ENCODE results near the gene HSD17B8. TPM values are rescaled to one million over a fixed set of nuclear protein-coding genes. Genes with fewer than 3 reads are reported as not detected.

HSD17B8 gene
- total RNA-seq, 1 experiment from 2014 or later = 5.6 TPM

DNA sequence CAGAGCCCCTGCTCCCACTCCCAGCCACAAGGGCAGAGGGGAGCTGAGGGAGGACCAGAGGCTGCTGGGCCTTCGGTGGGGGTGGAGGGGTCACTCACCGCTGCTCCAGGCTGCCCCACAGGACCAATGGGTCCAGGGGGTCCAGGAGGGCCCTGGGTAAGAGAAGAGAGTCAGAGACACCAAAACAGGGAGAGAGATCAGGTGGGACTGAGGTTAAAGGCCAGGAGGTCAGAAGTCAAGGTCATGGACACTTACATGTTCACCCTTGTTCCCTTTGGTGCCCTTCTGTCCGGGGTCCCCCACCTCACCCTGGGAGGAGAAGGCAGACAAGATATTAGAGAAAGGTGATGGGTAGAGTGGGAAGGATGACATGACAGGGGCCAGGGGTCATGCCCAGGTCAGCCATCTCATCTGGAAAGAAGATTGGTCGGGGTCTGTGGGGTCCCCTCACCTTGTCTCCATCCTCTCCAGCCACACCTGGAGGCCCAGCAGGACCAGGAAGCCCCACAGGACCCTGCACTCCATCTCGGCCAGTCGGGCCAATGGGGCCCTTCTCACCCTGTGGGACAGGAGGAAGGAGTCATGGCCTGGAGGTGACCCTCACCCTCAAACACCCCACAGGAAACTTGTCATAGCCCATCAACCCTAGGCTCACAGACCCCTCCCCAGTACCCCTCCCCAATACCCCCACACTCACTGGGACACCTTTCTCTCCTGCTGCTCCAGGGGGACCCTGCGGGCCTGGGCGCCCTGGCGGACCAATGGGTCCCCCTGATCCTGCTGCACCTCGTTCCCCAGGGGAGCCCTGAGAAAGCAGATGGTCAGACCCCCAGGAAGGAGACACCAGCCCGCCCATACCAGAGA, 33.2 kb upstream of the HSD17B8 start:
- DNase-seq (ENCODE audit: low read depth) = no peak

DNA sequence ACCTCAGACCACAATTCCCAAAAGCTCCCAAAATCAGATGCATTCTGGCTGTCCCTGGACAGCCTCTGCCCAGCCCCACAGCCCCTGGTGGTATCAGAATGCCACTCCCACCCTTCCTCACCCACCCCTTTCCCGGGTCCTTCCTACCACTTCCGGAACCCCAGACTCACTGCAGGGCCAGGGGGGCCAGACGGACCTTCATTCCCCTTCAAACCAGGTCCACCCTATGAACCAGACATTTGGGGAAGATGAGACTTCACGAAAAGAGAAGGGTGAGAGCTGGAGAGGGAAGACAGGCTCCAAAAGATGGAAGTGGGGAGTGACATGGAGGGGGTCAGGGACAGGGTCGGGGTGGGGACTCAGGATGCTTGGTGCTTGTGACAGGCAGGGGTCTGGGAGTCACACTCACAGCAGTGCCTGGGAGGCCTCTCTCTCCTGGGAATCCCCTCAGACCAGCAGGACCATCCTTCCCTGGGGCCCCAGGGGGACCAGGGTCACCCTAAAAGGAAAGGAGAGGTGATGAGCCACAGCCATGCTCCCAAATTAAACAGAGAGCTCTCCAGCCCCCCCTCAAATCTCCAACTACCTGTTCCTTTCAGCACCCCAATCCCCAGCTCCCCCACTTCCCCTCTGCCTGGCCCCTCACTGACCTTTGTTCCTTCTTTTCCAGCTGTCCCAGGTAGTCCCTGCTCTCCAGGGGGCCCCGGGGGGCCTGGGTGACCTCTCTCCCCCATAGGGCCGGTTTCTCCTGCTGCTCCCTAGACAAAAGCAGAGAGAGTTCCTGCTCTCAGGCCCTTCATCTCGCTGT, 32.4 kb upstream of the HSD17B8 start:
- no peak for DNase-seq (ENCODE audit: low read depth)

DNA sequence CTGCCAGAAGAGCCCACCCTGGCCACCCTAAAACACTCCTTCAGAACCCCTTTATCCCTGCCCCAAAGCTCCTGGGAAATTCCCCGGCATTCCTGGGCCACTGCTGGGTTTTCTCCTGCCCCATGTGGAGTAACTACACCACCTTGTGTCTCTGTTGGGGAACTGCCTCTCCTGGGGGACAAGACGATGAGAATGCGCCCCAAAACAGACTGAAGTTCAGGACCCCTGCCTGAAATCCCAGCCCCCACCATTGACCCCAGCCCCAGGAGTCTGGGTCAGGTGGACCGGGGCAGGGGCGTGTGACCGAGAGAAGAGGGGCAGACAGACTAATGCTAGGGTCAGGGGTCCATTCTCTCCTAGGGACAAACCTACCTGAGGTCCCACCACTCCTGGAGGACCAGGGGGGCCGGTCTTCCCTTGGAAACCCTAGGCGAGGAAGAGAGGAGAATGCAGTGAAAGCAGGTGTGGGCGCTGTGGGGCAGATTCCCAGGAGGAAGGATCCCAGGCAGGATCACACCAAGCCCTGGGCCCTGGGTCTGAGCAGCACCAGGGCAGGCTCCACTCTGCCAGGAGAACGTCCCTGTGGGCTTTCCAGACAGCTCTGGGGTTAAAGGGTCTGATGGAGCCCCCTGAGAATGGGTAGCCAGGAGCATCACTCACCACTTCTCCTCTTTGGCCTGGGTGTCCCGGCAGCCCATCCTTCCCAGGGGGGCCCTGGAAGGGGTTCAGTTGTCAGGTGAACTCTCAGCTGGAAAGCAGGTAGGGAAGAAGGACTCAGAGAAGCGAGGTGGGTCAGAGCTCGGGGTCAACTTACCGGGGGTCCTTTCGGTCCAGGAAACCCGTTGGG, 31.5 kb upstream of the HSD17B8 start:
- DNase-seq (ENCODE audit: low read depth) = no peak

DNA sequence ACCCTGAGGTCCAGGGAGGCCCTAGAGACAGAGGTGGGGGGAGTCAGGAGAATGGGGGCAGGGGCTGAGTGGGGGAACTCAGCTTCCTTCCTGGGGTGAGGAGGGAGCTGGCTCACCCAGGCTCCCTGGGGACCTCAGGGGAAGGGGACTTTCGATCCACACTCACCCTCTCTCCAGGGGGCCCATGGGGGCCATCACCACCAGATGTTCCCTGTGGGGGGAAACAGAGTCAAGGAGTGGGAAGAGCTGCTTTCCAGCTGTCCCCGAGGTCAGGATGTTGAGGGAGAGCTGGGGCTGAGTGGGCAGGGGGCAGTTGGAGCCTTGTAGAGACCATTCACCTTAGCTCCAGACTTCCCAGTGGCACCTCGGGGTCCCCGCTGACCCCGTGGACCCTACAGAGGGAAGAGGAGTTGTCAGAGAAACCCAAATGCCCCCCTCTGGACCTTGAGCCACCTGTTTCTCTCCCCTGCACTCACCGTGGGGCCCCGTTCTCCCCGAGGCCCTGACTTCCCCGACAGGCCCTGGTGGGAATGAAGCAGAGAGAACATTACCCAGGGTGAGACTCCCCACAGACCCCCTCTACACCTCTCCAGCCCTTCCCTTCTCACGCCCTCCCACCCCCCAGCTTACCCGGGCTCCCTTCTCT, 30.8 kb upstream of the HSD17B8 start:
- no peak for DNase-seq (ENCODE audit: low read depth)

DNA sequence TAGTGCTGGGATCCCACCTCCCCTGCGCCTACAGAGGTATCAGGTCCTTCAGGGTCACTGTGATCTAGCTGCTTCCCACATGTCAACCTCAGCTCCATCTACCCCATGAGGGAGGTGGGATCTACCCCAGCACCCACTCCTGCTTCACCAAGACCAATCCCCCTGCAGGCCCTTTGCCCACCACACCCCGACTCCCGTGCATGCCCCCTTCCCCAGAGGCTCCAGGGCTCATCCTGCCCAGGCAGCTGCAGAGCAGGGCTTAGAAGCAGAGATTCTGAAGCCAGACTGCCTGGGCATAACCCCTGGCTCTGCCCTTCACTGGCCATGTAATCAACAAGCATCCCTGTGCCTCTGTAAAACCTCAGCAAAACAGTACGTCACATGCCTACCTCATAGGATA, 29.7 kb upstream of the HSD17B8 start:
- DNase-seq (ENCODE audit: low read depth) = no peak

DNA sequence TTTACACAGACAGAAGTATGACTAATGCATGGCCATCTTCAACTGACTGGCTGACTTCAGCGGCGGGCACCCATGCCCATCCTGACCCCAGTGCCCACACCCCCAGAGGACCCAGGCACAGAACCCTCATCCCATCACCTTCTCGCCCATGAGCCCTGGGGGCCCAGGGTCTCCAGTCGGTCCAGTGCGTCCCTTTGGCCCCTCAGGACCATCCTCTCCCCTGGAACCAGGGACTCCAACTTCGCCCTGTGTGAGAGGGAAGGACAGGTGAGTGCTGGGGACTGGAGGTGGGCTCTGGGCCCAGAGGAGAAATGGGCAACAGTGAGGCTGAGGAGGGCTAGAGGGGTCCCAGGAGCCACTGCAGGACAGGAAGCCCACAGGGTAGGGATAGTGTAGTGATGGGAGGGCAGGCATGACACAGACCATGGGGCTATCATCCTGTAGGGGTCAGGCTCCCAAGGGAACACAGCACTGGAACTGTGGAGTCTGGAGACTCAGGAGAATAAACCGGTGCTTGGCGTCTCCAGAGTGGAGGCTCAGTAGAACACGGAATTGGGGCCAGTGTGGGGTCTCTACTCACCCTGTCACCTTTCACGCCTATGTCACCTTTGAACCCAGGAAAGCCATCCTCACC, 28.9 kb upstream of the HSD17B8 start:
- DNase-seq (ENCODE audit: low read depth) = no peak

DNA sequence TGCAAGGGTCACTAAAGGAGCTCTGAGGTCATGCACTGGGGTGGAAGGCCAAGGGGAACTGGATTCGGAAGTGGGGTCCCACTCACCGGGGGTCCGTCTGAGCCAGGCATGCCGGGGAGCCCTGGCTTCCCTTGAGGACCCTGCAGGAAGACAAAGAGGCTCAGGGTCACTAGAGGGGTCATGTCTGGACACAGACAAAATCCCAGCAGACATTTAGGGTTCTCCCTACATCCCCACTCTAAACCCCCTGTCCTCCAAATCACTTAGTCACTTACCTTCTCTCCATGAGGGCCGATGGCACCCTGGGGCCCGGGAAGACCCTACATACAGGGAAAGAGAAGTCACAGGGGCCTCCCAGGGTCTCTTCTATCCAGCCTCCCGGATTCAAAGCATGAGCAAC, 27.5 kb upstream of the HSD17B8 start:
- DNase-seq (ENCODE audit: low read depth) = no peak

DNA sequence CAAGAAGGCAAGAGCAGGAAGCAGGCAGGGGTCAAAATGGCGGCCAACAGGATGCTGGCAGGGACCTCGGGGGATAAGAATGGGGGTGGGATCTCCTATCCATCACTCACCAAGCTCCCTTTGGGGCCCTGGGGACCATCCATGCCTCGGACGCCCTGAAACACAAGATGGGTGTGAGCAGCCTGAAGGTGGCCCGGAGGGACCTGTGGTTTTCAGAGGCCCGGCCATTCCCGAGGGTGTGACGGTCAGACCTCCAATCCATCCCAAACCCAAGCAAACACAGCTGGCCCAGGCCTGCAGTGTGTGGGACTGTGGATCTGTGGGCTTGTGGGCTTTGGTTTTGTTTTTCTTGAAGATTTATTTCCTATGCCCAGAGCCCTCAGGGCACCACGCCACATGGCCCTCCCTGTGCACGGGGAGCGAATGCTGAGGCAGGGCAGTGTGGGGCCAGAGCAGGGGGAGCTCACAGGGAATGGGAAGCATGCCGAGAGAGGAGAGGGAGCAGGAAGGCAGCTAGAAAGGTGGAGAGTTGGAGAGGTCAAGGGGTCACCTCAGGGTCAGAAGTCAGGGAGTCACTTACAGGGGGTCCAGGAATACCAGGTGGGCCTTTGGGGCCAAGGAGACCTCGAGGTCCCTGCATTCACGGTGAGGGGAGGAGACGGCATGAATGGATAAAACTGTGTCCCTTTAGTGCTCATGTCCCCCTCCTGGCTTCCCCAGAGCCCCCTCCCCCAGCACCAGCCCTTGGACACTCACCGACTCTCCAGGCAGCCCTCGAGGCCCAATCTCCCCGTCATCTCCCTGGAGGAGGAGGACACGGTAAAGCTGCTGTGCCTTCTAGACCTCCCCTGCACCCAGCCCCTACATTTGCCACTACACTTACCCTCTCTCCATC, 26.7 kb upstream of the HSD17B8 start:
- no peak for DNase-seq (ENCODE audit: low read depth)

DNA sequence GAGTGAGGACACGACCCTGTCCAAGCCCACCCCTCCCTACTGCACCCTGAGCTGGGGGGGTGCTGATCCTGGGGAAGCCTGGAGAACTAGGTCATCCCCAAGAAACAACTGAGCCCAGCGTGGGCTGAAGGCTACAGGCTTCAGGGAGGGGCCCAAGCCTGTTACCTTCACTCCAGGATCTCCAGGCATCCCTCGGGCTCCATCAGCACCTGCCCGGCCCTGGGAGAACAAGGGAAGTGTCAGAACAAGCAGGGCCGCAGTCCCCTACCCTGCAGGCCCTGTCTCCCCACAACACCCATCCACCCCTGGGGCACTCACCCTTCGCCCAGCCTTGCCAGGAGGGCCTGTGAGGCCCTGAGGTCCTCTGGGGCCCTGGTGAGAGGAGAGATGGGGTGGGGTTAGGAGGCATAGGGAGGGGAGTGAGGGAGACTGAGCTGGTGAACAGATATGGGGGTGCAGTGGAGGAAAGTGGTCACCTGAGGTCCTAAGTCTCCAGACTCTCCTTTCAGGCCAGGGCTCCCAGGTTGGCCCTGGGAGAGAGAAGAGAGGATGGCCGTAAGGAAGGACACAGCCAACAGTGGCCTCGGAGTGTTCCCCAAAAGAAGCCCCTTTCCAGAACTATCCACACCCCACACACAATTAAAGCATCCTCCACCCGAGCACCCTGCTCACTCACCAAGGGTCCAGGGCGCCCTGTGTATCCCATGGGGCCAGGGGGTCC, 25.5 kb upstream of the HSD17B8 start:
- DNase-seq (ENCODE audit: low read depth) = no peak

DNA sequence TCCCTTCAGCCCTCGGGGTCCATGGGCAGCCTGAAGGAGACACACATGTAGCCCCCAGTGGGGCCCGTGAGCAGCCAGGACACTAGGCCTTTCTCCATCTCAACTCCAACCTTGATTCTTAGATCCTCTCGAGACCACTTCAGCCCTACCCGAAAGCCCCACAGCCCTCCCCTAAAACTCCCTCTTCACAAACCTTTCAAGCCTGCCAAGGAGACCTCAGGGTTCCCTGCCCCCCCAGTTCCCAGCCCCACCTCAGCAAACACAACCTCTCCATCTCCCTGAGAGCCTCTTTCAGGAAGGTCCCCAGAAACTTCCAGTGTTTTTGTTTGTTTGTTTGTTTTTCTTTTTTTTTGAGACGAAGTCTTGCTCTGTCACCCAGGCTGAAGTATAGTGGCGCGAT, 23.3 kb upstream of the HSD17B8 start:
- no peak for DNase-seq (ENCODE audit: low read depth)

DNA sequence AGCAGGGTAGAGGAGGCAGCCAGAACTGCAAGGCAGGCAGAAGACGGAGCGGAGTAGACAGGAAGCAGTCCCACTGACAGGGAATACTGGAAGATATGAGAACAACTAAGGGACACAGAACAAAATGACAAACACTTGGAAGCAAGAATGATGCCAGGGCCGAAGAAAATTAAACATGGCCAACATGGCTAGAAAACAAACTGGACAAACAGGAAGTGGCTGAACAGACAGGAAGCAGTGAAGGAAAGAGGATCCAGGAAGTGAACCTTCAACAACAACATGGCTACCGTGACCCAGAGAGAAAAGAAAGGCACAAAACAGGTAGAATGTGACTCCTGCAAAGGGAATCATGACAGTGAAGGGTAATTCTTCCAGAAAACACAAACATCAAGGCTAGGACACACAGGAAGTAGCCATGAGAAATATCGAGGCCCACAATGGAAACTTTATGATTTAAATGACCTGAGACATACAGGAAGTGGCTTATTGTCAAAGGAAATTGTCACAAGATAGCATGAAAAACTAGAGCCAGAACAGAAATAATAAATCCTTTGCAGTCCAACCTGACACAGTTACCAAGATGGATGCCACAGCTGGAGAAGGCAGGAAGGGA, 21.3 kb upstream of the HSD17B8 start:
- no peak for DNase-seq (ENCODE audit: low read depth)

DNA sequence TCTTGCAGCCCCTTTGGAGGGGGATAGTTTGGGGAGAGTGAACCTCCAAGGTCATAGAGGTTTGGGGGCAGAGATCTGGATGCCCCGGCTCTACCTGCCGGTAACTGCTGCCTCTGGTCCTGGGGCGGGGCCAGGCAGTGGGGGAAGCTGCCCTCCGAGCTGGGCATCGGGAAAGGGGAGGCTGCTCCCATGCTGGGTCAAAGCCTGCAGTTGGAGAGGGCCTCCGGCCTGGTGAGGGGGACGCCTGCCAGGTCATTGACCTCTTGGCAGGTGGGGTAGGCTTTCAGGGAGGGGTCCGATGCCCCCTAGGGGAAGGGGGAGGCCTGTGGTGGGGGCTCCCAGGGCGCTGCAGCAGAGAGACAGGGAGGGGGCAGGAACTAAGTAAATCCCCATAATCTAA, 19.3 kb upstream of the HSD17B8 start:
- DNase-seq (ENCODE audit: low read depth) = no peak

DNA sequence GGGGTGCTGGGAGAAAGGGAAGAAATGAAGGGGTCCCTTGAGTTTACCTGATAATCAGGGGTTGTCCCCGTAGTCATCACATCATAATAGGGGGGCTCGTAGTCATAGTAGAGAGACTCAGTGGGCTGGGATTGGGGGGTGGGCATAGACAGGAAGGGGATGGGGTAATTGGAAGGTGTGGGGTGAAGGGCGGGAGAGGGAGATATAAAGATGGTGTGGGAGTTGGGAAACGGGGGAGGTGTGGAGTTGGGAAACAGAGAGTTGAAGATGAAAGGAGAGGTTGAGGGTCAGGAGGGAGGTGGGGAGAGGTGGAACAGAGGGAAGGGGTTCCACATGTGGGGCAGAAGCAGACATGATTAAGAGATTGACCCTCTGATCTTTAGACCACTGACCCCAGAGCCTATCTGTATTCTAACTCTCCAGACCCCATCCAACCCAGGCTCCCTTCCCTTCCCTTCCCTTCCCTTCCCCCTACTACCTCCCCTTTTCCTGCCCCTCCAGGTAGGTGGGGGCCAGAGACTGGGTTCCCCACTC, 18.7 kb upstream of the HSD17B8 start:
- no peak for DNase-seq (ENCODE audit: low read depth)

DNA sequence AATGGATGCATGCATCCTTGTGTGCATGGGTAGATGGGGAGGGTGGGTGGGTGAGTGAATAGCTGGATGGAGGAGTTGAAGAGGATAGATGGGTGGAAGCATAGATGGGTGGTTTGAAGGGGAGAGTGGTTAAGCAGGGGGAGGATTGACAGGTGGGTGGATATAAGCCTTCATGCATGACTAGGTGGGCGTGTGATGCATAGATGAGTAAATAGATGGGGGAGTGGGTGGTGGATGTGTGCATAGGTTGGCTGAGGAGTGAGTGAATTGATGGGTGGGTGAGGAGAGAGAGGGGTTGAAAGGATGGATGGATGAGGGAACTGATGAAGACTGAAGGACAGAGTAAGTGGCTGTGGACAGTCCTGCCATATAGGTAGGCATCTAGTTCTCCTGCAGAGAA, 16.6 kb upstream of the HSD17B8 start:
- no peak for DNase-seq (ENCODE audit: low read depth)

DNA sequence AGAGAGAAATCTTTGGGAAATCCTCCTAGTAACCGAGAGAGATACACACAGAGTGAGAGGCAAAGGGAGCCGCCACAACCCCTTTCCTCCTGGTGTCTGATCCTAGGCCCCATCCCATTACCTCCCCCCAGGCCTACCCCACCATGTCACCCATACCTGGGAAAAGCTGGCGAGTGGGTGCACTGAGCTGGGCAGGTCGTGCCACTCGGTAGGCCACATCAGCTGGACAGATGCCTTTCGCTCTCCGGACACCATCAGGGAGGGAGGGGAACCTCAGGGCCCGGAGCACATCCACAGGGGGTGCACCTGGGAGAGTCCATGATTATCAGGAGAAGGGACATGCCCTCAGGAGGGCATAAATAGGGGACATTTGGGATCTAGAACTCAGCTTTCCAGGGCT, 15.3 kb upstream of the HSD17B8 start:
- no peak for DNase-seq (ENCODE audit: low read depth)

DNA sequence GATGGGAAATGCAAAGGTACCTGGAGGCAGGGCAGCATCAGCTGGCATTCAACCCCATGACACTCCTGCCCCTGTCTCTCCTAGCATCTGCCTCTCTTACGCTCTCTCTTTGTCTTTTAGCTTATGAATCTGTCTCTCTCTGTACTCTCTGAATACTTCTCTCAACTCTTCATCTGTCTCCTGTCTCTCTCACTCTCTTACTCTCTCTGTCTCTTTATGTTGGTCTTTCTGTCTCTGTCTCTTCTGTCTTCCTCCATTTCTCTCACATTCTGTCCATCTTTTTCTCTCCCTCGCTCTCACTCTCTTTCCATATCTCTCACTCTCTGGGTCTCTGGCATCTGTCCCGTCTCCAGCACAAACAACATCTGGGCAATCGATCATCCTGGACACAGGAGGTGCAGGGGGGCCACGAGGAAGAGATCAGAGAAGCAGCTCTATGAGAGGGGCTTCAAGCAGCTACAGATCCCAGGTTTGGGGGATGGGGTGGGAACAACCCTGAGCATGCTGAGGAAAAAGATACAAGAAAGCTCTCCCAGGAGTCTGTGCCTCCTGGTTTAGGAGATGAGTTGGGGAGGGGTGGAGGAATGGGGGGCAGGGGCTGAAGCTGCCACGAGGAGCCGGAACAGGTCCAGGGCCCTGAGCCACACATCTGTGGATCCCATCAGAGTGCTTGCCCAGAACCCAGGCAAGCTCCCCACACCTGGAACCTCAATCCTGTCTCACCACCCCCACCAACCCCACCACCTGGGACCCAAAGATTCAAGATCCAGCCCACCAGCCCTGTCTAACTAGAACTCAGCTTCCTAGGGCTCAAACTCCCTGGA, 14.6 kb upstream of the HSD17B8 start:
- DNase-seq (ENCODE audit: low read depth) = no peak

DNA sequence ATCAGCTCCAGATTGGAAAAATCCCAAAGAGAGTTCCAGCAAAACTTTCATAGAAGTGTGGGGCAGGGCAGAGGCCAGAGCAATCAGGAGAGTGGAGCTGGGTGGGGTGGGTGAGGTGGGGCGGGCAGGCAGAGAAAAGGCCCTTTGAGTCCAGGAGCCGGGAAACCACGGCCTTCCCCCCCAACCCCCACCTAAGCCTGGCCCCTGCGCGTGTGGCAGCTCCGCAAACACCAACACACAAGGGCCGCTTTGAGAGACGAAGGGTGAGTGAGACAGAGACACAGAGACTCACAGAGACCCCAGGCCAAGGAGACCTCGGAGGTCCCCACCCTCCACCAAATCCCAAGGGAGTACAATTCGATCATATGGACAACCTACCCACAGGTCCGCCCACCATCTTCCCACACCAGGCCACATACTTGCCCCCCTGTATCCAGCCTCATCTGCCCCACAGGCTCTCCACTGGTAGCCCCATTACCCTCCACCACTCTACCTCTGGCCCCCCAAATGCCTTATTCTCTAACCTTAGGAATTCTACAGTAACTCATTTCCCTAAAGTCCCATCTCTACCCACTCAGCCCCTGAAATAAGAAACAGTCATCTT, 13.8 kb upstream of the HSD17B8 start:
- DNase-seq (ENCODE audit: low read depth) = no peak

Measured in HT1080 (cell line).